Measurements from ENCODE around the gene SNAI3. TPM values are rescaled to one million over a fixed set of nuclear protein-coding genes. Genes with fewer than 3 reads are reported as not detected.

SNAI3 gene
- total and polyA plus RNA-seq, 2 of the 8 experiments (the other 6 are each of a cell fraction or from before 2014, with no cell fraction given), result 8.5 to 13.3 TPM

GRCh38 chr16:88676502-88677242, 9.6 kb downstream of the SNAI3 start:
- no peak overlapping the region for H2BK120ac ChIP-seq (replicated peaks; ENCODE audit: low read depth, low read length)
- H3K79me1 ChIP-seq (ENCODE audit: low read depth, low read length), result no peaks in the 10 kb centered on the region
- H4K5ac ChIP-seq (ENCODE audit: insufficient read length, low read depth, low read length), result no peak overlapping the region
- POLR2A ChIA-PET (ENCODE audit: partially characterized antibody), result interaction anchor here (1.0 to 1.9 kb wide), 3 partner anchors 10 to 60 kb away, joined by 3 to 8 read pairs (median 3); no protein-coding TSS in a partner anchor
- H2AK5ac ChIP-seq (ENCODE audit: low read depth, low read length), result no peak overlapping the region
- TF ChIP-seq SIRT6 (IDR thresholded peaks at IDR 0.05; ENCODE audit: low read length) (no peak), EP300 (IDR thresholded peaks at IDR 0.05; ENCODE audit: borderline replicate concordance in 1 of 2, low read depth in 2 of 2, low read length in 2 of 2) (no peak), CBX8 (IDR thresholded peaks at IDR 0.05; ENCODE audit: borderline replicate concordance, low read depth, low read length) (no peak), CBX5 (IDR thresholded peaks at IDR 0.05; ENCODE audit: low read depth, low read length) (no peak), GTF2F1 (IDR thresholded peaks at IDR 0.05; ENCODE audit: borderline replicate concordance, low read depth, low read length) (no peak), SUZ12 (IDR thresholded peaks at IDR 0.05; ENCODE audit: low read length) (no peak), SAP30 (IDR thresholded peaks at IDR 0.05; ENCODE audit: insufficient read depth, insufficient replicate concordance, low read length) (no peak), TCF12 (IDR thresholded peaks at IDR 0.05; ENCODE audit: low read depth, low read length) (no peak), EZH2 (IDR thresholded peaks at IDR 0.05; ENCODE audit: low read depth, low read length, severe bottlenecking) (no peak), MAX (IDR thresholded peaks at IDR 0.05) (no peak)
- H2BK5ac ChIP-seq (ENCODE audit: low read depth, low read length), result peak overlapping the region; percentile 35; the same call in 1 of the 2 replicates
- 91% methylated on average over 18 of the region's 22 CpGs; no CpG with 5 or more reads in 1 of the 2 experiments for WGBS, 2 experiments (ENCODE audit: extremely low coverage in 1 of 2, insufficient coverage in 1 of 2, insufficient read length in 1 of 2, insufficient replicate concordance in 2 of 2, low coverage in 1 of 2, low lambda C conversion rate in 2 of 2, missing lambda C conversion rate in 1 of 2)
- no peak for DNase-seq (ENCODE audit: low read depth in 1 of 2, low spot score in 2 of 2)
- H3K4me3 ChIP-seq (ENCODE audit: extremely low read depth in 1 of 4, insufficient read depth in 2 of 4, low read depth in 3 of 4, low read length in 4 of 4), result no peak overlapping the region
- H2BK15ac ChIP-seq (ENCODE audit: low read length), result no peak overlapping the region
- H3K9me3 ChIP-seq (ENCODE audit: insufficient read depth in 2 of 2, low read depth in 1 of 2, low read length in 1 of 2), result no peaks in the 10 kb centered on the region
- H4K20me1 ChIP-seq (replicated peaks in 1 of 2; ENCODE audit: control insufficient read depth in 1 of 2, insufficient read depth in 2 of 2, low read length in 2 of 2), result peaks cover 0 to 1% of the 10 kb centered on the region in 2 experiments
- H2BK20ac ChIP-seq (ENCODE audit: low read length), result no peak overlapping the region
- no peak overlapping the region for H2BK12ac ChIP-seq (ENCODE audit: low read depth, low read length)
- no peak overlapping the region for H3K27ac ChIP-seq (ENCODE audit: low read depth, low read length)
- H3K4me1 ChIP-seq (replicated peaks in 1 of 4; ENCODE audit: control insufficient read depth in 3 of 4, insufficient read depth in 4 of 4, low read length in 3 of 4), result peaks cover 0 to 5% (median 3%) of the 10 kb centered on the region in 4 experiments; a peak in 4 of 7 replicates
- no peak overlapping the region for H3K23ac ChIP-seq (ENCODE audit: insufficient read length)
- H3K4ac ChIP-seq (replicated peaks; ENCODE audit: insufficient read length, low read depth, low read length), result no peak overlapping the region
- no peak overlapping the region for H3K14ac ChIP-seq (ENCODE audit: insufficient read length)
- CTCF ChIA-PET (ENCODE audit: partially characterized antibody), result interaction anchor here (1.7 to 9.7 kb wide), 2 partner anchors 10 to 13 kb away, joined by 4 to 87 read pairs; partner anchors contain the start of gene SNAI3
- H3K56ac ChIP-seq (replicated peaks; ENCODE audit: insufficient read length, low read depth, low read length), result no peak overlapping the region
- H3K36me3 ChIP-seq (ENCODE audit: control insufficient read depth in 2 of 4, insufficient read depth in 4 of 4, low read length in 3 of 4), result no peaks in the 10 kb centered on the region
- no peaks in the 10 kb centered on the region for H3K79me2 ChIP-seq (ENCODE audit: control insufficient read depth in 1 of 2, insufficient read depth in 2 of 2, low read length in 2 of 2)
- H3K23me2 ChIP-seq (ENCODE audit: low read depth, low read length), result no peaks in the 10 kb centered on the region
- H3K9ac ChIP-seq (replicated peaks in 1 of 4; ENCODE audit: extremely low read depth in 1 of 4, low read depth in 3 of 4, low read length in 3 of 4), result no peak overlapping the region
- H4K91ac ChIP-seq (replicated peaks; ENCODE audit: insufficient read length, low read length), result no peak overlapping the region
- H2AFZ ChIP-seq (ENCODE audit: low read length), result no peak overlapping the region
- no peak overlapping the region for H3K18ac ChIP-seq (ENCODE audit: extremely low read depth, low read length)
- no peak overlapping the region for H3K4me2 ChIP-seq (ENCODE audit: insufficient read depth in 1 of 2, low read depth in 2 of 2, low read length in 2 of 2)
- FAIRE-seq, result no peak
- no peak overlapping the region for H4K8ac ChIP-seq (ENCODE audit: extremely low read depth, insufficient read depth, low read length)
- no peaks in the 10 kb centered on the region for H3K27me3 ChIP-seq (replicated peaks in 1 of 4; ENCODE audit: control insufficient read depth in 3 of 4, extremely low read depth in 1 of 4, insufficient read depth in 3 of 4, low read length in 3 of 4)

Data from H1 (cell line).